GDM1 (cell line): ENCODE data around the gene TEX13B.
A peak's percentile ranks its signal among the peaks of the same experiment; 100 is the strongest.
"Not testable (repeated sequence)": the region's sequence is repeated elsewhere in the genome, so short reads cannot be mapped to it uniquely, and the experiment has no call there.

ENCODE experiments used
- DNase-seq: peaks from one replicate; lab custom pipeline; 2025; lab: John Stamatoyannopoulos, UW

The TEX13B gene, protein sequence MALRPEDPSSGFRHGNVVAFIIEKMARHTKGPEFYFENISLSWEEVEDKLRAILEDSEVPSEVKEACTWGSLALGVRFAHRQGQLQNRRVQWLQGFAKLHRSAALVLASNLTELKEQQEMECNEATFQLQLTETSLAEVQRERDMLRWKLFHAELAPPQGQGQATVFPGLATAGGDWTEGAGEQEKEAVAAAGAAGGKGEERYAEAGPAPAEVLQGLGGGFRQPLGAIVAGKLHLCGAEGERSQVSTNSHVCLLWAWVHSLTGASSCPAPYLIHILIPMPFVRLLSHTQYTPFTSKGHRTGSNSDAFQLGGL

DNA sequence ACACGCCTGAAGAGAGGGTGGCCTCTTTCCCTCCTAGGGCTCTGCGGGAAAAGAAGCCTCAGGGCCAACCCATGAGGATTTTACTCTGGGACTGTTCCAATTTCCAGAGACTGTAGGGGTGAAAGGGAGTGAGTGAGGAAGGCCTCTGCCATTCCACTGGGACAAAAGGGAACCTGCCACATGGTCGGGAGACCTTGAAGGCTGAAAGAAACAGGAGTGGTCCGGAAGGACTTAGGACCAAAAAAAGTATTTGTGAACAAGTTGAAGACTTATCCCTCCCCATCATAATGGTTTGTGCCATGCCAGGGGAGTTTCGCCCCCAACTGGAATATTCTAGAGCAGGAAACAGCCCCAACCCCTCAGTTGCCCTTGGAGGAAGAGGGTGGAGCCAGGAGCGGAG, at the start of gene TEX13B:
Gene TEX13B, minus strand, starts transcription at position 15 of the 400 bp plus-strand sequence. CDS start 243 bp downstream, outside the sequence.
- DNase-seq: no peak

DNA sequence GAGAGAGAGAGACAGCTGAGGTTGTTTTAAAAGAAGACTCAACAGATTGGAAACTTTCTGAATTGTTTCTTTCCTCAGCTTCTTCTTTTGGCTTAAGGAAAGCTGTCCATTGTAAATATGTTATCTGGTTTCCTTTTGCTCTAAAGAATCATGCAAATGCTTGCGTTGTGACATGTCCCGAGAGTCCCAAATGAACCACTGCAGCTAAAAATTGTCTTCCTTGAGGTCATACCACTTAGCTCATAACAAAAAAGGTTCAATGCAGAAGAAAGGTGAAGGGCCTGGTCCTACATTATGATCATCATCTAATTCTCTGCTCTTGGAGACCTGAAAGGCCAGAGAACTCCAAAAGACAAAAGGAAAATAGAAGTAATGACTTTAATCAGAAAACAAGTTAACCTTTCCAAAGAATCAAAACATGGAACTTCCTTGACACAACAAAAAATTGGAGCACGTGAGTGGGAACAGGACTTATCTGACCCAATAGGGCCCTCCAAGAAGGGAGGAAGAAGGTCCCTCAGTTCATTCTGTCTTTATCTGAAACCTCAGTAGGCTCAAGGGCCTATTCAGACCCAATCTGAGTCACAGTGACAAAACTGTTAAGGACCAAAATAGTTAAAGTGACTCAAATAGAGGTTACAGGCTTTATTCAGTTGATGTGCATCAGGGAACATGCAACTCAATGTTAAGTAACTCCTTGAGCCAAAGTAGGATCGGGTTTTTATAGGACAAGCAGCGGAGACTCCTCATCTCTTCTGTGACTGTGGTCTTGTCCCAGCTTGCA, 48.0 kb upstream of the TEX13B start:
- DNase-seq: no peak

DNA sequence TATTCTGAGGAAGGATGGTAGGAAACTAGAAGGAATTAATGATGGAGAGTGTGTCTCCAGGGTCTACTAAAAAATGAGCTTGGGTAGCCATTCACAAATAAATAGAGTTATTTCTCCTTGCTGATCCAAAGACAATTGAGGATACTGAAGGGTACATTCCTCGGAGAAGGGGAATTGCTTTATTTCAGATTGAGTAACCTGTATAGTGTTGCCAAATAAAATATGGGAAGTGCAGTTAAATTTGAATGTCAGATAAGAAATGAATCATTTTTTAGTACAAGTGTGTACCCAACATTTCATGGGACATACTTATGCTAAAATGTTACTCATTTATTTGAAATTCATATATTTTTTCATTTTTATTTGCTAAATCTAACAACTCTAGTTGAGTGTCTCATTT, 46.7 kb upstream of the TEX13B start:
- no peak for DNase-seq

DNA sequence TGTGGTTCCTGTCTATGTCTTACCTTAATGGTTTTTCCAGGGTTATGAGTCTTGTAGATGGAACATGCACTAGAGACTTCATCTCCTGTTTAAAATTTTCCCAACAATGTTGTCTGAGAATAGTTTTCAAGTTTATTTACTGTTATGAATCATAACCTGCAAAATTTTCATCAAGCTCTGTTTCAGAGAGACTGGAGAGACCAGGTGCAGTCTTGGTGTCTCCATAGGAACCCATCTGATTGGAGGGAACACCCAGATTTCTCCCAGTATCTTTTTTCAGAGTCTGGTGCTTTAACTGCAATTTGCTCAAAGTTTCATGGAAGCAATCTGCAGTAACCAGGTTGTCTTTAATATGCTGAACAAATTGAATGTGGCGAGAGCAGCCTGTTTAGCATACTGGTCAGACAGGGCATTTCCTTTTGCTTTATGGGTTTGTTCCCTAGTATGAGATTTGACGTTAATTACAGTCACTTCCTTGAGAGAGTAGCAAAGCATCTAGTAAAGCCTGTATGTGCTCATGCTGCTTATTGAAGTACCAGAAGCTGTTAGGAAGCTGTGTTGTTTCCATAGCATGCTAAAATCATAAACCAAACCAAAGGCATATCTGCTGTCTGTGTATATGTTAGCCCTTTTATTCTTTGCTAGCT, 43.9 kb upstream of the TEX13B start:
- no peak for DNase-seq

DNA sequence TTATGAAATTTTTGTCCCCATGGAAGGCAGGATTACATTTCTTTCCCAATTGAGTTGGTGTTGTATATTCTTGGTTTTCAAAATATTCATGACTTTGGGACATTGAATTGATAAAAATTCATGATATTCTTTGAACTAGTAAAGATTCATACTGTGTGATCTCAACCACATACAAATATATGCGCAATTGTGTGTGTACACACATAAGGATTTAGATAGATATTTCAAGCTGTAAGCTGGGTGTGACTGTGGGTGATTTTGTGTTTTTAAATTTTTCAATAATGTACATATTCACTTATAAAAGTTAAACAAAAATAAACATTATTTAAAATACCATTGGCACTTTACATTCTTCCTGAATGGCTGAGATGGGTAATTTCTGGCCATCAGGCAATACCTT, 43.2 kb upstream of the TEX13B start:
- no peak for DNase-seq

DNA sequence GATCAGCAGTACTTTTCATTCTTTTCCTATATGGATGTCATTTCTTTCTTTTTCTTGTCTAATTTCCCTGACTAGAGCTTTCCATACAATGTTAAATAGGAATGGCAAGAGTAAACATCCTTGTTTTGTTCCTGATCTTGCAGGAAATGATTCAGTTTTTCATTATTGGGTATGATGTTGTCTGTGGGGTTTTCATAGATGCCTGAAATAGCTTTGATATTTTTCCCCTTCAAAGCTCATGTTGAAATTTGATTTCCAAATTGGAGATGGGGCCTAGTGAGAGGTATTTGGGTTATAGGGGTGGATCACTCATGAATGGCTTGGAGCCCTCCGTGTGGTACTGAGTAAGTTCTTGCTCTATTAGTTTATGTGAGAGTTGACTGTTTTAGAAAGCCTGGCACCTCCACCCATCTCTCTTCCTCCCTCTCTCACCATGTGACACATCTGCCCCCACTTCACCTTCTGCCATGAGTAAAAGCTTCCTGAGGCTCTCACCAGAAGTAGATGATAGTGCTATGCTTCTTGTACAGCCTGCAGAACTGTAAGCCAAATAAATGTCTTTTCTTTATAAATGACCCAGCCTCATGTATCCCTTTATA, 40.4 kb upstream of the TEX13B start:
- DNase-seq: no peak

DNA sequence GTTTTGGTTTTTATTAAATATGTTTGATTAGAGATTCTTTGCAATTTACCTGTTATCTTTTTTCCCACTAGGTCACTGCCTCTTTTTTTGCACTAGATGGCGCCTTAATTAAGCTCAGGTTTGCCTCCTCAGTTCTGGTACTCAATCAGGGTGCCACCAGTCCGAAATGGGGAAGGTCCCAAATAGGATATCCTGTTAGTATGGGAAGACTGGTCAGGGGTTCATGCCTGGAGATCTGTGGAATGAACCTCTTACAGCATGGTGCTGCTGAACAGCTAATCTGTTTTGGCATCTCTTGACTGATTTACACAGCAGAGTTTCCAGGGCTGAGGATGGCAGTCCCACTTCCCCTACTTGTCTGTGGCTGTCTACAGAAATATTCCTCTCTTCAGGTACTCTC, 38.5 kb upstream of the TEX13B start:
- DNase-seq: no peak

DNA sequence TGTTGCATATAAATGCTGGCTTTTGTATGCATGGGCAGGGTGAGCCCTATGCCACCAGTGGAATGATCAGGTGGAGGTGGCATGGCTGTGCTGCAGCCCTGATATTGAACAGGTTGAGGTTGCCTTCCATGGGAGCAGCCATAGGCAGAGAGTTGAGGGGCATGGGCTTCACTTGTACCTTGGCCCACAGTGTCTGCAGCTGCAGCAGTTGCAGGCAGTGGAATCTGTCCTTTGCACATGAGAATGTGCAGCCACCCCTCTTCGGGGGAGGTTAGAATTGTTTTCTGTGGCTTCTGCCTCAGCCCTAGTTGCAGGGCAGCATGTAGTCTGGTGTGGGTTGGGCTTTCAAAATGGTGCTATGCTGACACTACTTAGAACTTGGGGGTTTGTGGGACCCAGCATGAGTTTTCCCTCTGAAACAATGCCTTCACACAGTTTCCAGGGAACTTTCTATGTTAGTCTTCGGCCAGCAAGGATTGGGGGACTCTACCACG, 37.3 kb upstream of the TEX13B start:
- DNase-seq: no peak

DNA sequence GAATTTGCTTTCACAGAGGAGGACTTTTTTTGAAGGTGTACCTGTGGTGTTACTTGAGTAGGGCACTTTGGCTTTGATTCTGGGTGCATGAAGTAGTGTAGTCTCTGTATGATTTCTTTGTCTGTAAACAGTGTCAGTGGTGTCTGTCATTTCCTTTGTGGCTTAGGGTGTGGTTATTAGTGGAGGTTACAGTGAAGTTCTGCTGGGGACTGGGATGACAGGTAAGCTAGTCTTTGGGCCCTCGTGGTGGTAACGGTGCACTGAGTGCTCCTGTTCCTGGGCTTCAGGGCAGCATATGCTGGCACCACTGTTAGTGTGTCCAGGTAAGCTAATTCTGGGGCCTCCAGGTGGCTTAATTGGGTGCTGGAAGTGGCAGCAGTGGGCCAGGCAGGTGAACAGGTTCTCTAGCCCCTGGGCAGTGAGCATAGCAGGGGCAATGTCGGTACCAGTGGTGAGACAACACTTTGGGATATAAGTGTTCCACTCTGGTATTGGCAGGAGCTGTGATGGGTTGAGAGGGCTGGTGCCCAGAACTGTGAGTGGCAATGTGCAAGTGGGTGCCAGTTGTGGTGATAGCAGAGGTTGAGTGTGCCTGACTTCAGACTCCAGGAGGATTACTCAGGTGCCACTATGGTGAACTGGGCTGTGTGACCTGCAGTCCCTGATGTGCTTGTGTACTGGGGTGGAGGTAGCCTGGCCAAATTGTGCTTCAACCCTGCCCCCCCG, 36.6 kb upstream of the TEX13B start:
- no peak for DNase-seq

DNA sequence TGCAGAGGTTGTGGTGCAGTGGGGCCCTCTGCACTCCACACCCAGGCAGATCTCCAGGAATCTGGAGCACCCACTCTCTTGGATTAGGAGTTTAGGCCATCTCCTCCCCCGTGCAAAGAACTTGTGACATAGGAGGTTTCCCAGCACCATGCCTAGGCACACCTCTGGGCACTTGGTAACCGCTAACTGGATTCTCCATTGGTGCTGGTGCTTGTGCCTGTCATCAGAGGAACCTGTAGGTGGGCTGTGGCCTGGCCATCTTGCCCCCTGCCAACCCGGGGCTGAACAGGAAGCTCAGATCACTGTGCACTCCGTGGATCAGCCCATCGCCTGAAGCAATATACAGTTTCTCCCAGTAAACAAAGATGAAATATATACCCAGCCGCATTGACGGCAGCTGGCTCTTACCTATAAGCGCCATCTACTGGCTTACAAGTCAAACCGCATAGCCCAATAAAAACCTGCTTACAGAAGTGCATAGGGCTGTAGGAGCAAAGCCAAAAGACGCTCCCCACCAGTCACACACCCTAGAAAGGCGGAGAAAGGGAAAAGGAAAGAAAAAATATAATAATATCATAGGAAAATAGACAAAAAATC, 19.1 kb upstream of the TEX13B start:
- DNase-seq: peak; percentile 26

DNA sequence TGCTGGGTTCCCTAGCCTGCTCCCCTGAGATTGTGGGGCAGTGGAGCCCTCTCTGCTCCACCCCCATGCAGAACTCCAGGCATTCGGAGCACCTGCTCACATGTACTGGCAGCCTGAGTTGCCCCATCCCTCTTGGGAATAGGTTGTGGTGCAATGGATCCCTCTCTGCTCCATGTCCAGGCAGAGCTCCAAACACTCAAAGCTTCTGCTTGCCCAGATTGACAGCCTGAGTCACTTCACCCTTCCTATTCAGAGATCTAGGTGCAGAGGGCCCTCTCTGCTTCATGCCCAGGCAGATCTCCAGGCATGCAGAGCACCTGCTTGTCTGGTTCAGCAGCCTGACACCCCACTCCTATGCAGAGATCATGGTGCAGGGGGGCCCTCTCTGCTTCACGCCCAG, 18.6 kb upstream of the TEX13B start:
- DNase-seq: no peak

DNA sequence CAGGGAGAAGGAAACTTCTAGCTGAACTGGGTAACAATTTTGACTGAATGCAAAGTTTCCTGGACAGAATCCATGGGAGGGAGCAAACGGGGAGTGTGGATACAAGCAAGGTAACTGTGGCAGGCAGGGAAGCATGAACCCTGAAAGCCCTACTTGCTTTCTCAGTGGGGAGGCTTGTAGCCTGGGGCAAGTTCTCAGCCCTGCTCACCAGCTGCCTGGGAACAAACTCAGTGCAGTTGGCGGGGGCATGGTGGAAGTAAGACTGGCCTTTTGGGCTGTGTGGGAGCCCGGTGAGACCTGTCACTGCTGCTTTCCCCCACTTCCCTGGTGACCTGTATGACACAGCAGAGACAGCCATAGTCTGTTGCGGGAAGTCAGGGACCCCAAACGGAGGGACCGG, 14.0 kb upstream of the TEX13B start:
- no peak for DNase-seq

DNA sequence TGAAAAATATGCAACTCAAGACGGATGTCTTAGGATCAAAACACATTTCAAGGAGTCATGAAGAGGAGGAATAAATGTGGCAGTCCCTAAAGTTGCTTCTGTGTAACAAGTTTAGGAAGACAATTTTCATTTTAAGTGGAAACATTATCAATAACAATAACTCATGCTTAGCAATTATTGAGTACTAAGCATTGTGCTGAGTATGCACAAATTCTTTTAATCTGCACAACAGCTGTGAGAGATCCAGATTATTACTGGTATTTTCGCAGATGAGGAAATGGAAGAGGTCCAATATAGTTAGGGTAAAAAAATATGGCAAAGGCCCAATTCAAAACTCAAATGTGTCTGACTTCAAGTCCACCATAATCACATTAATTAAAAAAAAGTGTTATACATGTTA, 2.9 kb upstream of the TEX13B start:
- no peak for DNase-seq

DNA sequence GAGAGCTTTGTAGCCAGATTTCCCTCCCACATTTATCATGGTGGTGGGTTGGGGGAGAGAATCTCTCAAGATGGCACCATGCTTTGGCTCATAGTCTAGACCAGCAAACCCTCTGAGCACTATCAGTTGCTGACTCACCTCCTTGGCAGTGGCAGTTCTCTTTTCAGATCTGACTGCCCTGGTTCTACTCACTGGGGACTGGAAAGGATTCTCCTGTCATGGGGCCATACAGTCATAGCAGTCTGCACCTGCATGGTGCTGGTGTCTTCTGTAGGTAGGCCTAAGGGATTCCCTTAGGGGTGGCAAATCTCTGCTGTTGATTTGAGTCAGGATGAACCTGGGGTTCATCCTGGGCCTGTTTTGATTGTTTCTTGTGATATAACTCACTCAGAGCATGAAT, 2.6 kb downstream of the TEX13B start:
- DNase-seq: no peak

DNA sequence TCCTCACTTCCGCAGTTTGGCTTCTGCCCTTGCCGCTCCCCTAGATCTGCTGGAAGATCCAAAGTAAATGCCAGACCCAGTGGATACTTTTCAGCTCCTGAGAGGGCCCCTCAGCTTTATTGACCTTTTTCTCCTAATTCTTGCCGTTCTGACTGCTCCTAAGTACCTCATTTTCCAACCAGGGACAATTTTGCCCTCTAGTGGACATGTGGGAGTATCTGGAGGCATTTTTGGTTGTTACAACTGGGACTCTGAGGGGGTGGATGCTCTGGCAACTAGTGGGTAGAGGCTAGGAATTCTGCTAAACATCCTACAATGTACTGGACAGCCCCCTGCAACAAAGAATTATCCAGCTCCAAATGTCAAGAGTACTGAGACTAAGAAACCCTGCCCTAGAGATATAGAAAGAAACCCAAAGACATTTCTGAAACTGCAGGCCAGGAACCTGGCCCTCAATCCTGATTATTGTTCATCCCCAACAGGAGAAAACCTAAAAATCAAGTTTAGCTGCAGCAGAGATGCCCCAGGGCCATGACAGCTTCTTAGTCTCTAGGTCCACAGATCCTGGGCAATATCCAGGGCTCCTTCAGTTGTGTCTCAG, 3.4 kb downstream of the TEX13B start:
- DNase-seq: no peak

DNA sequence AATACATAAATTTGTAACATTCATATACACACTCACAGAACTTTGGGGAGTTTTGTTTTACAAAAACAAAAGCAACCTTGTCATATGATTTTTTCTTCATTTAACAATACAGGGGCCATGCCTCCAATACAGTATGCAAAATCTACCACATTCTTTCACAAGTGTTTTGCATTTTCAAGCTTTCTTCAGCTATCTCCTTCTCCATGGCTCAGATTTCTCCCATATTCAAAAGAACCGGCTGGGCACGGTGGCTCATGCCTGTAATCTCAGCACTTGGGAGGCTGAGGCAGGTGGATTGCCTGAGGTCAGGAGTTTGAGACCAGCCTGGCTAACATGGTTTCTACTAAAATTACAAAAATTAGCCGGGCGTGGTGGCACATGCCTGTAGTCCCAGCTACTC, 4.1 kb downstream of the TEX13B start:
- DNase-seq: no peak

DNA sequence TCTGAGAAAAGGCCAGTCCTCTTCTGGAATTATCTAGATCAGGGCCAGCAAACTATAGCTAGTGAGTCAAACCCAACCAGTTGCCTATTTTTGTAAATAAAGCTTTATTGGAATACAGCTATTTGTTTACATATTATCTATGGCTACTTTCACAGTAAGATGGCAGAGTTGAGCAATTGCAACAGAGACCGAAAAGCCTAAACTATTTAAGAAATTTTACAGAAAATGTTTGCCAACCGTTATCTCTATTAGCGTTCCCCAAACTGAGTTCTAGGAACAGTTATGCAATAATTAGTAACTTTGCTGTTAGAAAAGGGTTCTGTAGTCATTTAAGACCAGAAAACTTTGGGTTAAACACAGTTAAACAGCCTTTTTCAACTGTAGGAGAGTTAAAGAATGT, 10.5 kb downstream of the TEX13B start:
- DNase-seq: no peak

DNA sequence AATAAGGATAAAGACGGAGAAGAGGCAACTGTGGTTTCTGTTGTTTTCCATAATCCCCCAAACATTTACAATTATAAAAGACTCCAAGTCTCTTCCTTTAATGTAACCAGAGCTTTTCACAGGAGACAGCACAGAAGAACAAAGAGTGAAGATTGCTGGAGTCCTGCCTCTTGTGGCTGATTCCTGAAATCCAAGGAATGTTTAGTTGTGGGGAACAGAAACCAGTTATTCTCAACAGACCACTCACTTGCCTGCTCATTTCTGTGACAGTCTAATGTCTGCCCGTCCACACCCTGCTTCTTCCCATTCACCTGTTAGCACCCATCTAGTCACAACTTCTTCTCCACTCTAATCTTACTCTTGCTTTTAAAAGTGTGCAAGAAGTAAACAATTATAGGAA, 12.1 kb downstream of the TEX13B start:
- DNase-seq: no peak

DNA sequence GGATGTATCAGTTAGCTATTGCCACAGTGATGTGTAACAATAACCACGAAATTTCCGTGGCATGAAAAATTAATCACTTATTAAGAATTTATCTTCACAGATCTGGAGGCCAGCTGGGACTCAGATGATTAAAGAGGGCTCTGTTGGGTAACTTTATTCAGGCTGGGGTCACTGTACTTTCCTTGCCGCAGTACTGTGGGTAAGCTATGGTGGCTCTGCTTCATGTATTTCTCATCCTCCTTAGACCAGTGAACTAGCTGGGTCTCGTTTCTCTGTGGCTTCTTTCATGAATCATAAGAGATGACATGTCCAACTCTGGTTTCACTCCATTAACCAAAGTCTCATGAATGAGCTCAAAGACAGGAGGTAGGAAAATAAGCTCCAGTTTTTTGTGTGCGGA, 13.5 kb downstream of the TEX13B start:
- DNase-seq: no peak

DNA sequence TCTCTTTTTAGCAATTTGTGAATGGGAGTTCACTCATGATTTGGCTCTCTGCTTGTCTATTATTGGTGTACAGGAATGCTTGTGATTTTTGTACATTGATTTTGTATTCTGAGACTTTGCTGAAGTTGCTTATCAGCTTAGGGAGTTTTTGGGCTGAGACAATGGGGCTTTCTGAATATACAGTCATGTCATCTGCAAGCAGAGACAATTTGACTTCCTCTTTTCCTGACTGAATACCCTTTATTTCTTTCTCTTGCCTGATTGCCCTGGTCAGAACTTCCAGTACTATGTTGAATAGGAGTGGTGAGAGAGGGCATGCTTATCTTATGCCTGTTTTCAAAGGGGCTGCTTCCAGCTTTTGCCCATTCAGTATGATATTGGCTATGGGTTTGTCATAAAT, 26.8 kb downstream of the TEX13B start:
- DNase-seq: not testable (repeated sequence)

DNA sequence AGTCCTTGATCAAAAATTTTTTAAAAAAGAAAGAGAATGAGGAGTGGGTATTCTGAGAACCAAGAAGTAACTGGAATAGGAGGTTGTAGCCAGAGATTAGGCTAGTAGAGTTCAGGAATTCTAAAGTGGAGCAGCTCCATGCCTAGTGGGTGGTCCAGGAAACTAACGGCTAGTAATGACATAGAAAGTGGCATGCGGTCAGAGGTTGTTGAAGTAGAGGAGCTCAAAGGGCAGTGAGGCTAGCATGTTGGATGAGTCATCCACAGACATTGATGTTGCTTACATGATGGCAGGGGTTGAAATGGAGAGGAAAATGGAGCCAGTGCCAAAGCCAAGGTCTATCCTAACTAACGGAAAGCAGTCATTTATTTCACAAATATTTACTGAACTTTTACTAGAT, 42.1 kb downstream of the TEX13B start:
- no peak for DNase-seq
